Measurements from ENCODE around the gene COL23A1.

DNA sequence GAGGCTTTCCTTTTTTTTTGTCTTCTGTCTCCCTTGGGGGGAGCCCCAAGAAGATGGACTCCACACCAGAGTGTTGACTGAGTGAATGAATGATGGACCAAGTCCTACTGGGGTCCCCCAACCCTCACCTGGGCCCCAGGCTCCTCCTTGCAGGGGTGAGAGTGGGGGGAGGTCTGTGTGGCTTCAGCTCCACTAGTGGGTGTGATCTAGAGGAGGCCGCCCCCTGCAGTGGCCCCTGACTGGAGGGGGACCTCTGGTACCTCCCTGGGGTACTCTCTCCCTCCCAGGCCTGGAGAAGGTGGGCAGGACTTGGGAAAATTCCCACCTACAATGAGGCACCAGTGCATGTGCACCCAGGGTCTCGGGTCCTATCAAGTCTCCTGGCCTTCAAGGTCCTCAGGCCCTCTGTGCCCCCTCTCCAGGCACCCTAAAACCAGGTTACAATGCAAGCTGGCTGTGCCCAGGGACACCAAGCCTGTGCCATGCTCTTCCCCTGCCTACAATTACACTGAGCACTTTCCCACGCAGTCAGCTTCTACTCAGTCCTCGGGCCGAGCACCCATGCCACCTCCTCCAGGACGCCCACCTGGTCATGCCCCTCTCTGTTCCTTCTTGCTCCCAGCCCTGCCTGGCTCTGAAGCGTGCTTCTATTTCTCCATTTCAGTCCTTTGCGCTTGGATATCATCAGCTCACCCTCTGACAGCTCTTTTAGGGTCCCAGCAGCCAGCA is 240.4 kb downstream of the COL23A1 start:
- TF ChIP-seq CBX8 (IDR thresholded peaks at IDR 0.05; ENCODE audit: borderline replicate concordance, low read depth, low read length) (no peak), RFX5 (IDR thresholded peaks at IDR 0.05; ENCODE audit: borderline replicate concordance, low read depth, low read length) (no peak), ZNF274 (IDR thresholded peaks at IDR 0.05; ENCODE audit: borderline replicate concordance, extremely low read depth, low read length) (no peak), JUND (IDR thresholded peaks at IDR 0.05; ENCODE audit: low read length) (no peak), EZH2 (IDR thresholded peaks at IDR 0.05; ENCODE audit: low read depth, low read length, severe bottlenecking) (no peak), SIN3A (conservative IDR thresholded peaks at IDR 0.05 in 1 of 2, IDR thresholded peaks at IDR 0.05 in 1 of 2; ENCODE audit: low read depth in 1 of 2, low read length in 2 of 2) (no peak)
- TF ChIP-seq, protein P1, sequence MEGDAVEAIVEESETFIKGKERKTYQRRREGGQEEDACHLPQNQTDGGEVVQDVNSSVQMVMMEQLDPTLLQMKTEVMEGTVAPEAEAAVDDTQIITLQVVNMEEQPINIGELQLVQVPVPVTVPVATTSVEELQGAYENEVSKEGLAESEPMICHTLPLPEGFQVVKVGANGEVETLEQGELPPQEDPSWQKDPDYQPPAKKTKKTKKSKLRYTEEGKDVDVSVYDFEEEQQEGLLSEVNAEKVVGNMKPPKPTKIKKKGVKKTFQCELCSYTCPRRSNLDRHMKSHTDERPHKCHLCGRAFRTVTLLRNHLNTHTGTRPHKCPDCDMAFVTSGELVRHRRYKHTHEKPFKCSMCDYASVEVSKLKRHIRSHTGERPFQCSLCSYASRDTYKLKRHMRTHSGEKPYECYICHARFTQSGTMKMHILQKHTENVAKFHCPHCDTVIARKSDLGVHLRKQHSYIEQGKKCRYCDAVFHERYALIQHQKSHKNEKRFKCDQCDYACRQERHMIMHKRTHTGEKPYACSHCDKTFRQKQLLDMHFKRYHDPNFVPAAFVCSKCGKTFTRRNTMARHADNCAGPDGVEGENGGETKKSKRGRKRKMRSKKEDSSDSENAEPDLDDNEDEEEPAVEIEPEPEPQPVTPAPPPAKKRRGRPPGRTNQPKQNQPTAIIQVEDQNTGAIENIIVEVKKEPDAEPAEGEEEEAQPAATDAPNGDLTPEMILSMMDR (IDR thresholded peaks at IDR 0.05; ENCODE audit: control extremely low read depth in 1 of 3, insufficient read depth in 1 of 3, low read depth in 1 of 3, low read length in 3 of 3) = no peak

Data from H1 (cell line).